A549 (cell line): ENCODE measurements around the gene LRFN4.

Experiments
- CHD2 ChIP-seq: fragments of 150-350 bp; IDR thresholded peaks from 2 replicates; pipeline ENCODE4 v1.6.1; 2014; ENCODE audit warnings: low read length; ENCODE audit not compliant: partially characterized antibody
- EP300 ChIP-seq, 2 experiments: fragments of >200 bp; sonication (Bioruptor Twin); formaldehyde crosslinking; IDR thresholded peaks; 2 replicates in 1 of 2; 3 replicates in 1 of 2; pipeline ENCODE4 v1.6.1; 2016 to 2017
- KDM1A ChIP-seq: fragments of 200-600 bp; sonication (generic); IDR thresholded peaks from 2 replicates; pipeline ENCODE4 v1.6.1; 2016; ENCODE audit warnings: low read depth, mild to moderate bottlenecking
- POLR2A ChIP-seq: IDR thresholded peaks from 2 replicates; pipeline ENCODE4 v1.6.1; 2012; ENCODE audit warnings: mild to moderate bottlenecking, low read length
- TF ChIP-seq, protein P1 (sequence below): fragments of >200 bp; sonication (Bioruptor Twin); formaldehyde crosslinking; IDR thresholded peaks from 3 replicates; pipeline ENCODE4 v1.5.1; 2016
- TF ChIP-seq, protein P2 (sequence below): IDR thresholded peaks from 2 replicates; pipeline ENCODE4 v1.6.1; 2012
- TF ChIP-seq, protein P3 (sequence below): fragments of 200-600 bp; sonication (generic); IDR thresholded peaks from 2 replicates; pipeline ENCODE4 v1.6.1; 2016; ENCODE audit warnings: antibody characterized with exemption, mild to moderate bottlenecking, moderate library complexity
- TF ChIP-seq, protein P4 (sequence below): fragments of >200 bp; sonication (Bioruptor Twin); formaldehyde crosslinking; IDR thresholded peaks from 2 replicates; pipeline ENCODE4 v1.6.1; 2016

DNA sequence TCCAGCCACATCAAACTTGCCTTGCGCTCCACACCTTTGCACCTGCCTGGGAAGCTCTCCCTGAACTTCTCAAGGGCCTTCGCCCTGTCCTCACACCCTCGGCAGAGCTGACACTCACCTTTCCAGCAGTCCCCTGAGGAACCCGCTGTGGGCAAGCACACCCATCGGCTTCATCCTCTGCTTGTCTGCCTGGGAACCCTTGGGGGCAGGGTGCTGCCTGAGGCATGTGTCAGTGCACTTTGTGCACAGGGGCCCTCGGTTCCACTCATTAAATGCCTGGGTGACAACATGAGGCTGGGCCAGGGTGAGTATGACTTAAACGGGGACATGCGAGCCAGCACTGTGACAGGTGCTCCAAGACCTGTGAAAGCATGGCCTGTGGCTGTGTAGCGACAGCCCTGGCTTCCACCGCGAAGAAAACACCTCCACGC lies 2.6 kb upstream of the LRFN4 start:
- no peak for TF ChIP-seq CHD2
- TF ChIP-seq, protein P1, sequence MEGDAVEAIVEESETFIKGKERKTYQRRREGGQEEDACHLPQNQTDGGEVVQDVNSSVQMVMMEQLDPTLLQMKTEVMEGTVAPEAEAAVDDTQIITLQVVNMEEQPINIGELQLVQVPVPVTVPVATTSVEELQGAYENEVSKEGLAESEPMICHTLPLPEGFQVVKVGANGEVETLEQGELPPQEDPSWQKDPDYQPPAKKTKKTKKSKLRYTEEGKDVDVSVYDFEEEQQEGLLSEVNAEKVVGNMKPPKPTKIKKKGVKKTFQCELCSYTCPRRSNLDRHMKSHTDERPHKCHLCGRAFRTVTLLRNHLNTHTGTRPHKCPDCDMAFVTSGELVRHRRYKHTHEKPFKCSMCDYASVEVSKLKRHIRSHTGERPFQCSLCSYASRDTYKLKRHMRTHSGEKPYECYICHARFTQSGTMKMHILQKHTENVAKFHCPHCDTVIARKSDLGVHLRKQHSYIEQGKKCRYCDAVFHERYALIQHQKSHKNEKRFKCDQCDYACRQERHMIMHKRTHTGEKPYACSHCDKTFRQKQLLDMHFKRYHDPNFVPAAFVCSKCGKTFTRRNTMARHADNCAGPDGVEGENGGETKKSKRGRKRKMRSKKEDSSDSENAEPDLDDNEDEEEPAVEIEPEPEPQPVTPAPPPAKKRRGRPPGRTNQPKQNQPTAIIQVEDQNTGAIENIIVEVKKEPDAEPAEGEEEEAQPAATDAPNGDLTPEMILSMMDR: no peak
- TF ChIP-seq EP300 (IDR thresholded peaks at IDR 0.05): no peak
- TF ChIP-seq, protein P2, sequence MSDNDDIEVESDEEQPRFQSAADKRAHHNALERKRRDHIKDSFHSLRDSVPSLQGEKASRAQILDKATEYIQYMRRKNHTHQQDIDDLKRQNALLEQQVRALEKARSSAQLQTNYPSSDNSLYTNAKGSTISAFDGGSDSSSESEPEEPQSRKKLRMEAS: no peak
- TF ChIP-seq, protein P3, sequence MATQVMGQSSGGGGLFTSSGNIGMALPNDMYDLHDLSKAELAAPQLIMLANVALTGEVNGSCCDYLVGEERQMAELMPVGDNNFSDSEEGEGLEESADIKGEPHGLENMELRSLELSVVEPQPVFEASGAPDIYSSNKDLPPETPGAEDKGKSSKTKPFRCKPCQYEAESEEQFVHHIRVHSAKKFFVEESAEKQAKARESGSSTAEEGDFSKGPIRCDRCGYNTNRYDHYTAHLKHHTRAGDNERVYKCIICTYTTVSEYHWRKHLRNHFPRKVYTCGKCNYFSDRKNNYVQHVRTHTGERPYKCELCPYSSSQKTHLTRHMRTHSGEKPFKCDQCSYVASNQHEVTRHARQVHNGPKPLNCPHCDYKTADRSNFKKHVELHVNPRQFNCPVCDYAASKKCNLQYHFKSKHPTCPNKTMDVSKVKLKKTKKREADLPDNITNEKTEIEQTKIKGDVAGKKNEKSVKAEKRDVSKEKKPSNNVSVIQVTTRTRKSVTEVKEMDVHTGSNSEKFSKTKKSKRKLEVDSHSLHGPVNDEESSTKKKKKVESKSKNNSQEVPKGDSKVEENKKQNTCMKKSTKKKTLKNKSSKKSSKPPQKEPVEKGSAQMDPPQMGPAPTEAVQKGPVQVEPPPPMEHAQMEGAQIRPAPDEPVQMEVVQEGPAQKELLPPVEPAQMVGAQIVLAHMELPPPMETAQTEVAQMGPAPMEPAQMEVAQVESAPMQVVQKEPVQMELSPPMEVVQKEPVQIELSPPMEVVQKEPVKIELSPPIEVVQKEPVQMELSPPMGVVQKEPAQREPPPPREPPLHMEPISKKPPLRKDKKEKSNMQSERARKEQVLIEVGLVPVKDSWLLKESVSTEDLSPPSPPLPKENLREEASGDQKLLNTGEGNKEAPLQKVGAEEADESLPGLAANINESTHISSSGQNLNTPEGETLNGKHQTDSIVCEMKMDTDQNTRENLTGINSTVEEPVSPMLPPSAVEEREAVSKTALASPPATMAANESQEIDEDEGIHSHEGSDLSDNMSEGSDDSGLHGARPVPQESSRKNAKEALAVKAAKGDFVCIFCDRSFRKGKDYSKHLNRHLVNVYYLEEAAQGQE: no peak
- no peak for TF ChIP-seq KDM1A
- TF ChIP-seq, protein P4, sequence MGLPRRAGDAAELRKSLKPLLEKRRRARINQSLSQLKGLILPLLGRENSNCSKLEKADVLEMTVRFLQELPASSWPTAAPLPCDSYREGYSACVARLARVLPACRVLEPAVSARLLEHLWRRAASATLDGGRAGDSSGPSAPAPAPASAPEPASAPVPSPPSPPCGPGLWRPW: no peak
- TF ChIP-seq POLR2A: no peak
